Measurements from ENCODE around the gene RNF13.

RNF13 gene

GRCh38 chr3:149877668-149878067 is 64.7 kb downstream of the RNF13 start:
- Histone ChIP-seq H3K4me3 (ENCODE audit: low read length) (no peak overlapping the region), H3K9ac (ENCODE audit: low read length) (no peak overlapping the region), H3K9me2 (replicated peaks; ENCODE audit: insufficient read depth, low read length) (no peaks in the 10 kb centered on the region), H3K9me3 (replicated peaks; ENCODE audit: insufficient read depth, low read length) (no peaks in the 10 kb centered on the region), H3K36me3 (replicated peaks; ENCODE audit: insufficient read depth, low read length) (no peaks in the 10 kb centered on the region), H3K4me2 (ENCODE audit: low read depth, low read length) (no peak overlapping the region), H3K27me3 (replicated peaks; ENCODE audit: insufficient read depth, low read length) (no peaks in the 10 kb centered on the region), H2AFZ (ENCODE audit: low read length) (no peak overlapping the region), H3K79me2 (ENCODE audit: low read length) (no peaks in the 10 kb centered on the region), H4K20me1 (ENCODE audit: insufficient read depth, low read length) (no peaks in the 10 kb centered on the region), H3K27ac (ENCODE audit: low read length) (no peak overlapping the region), H3F3A (ENCODE audit: insufficient read depth, low read length) (no peaks in the 10 kb centered on the region), H3K4me1 (ENCODE audit: low read length) (no peaks in the 10 kb centered on the region)
- DNase-seq: no peak
- no peak for TF ChIP-seq EZH2phosphoT487 (IDR thresholded peaks at IDR 0.05; ENCODE audit: low read length)
- TF ChIP-seq EZH2 (optimal IDR thresholded peaks at IDR 0.05; ENCODE audit: low read depth, low read length): no peak
- no peak for TF ChIP-seq CTCF (IDR thresholded peaks at IDR 0.05; ENCODE audit: low read length)

- Histone ChIP-seq H3K9ac (ENCODE audit: low read length) (no peak overlapping the region), H3K27me3 (replicated peaks; ENCODE audit: insufficient read depth, low read length) (no peaks in the 10 kb centered on the region), H3K36me3 (replicated peaks; ENCODE audit: insufficient read depth, low read length) (no peaks in the 10 kb centered on the region), H3K9me2 (replicated peaks; ENCODE audit: insufficient read depth, low read length) (no peaks in the 10 kb centered on the region), H3K79me2 (ENCODE audit: low read length) (no peaks in the 10 kb centered on the region), H3F3A (ENCODE audit: insufficient read depth, low read length) (no peaks in the 10 kb centered on the region), H4K20me1 (ENCODE audit: insufficient read depth, low read length) (no peaks in the 10 kb centered on the region), H3K9me3 (replicated peaks; ENCODE audit: insufficient read depth, low read length) (no peaks in the 10 kb centered on the region), H2AFZ (ENCODE audit: low read length) (no peak overlapping the region), H3K4me1 (ENCODE audit: low read length) (no peaks in the 10 kb centered on the region), H3K27ac (ENCODE audit: low read length) (no peak overlapping the region), H3K4me3 (ENCODE audit: low read length) (no peak overlapping the region), H3K4me2 (ENCODE audit: low read depth, low read length) (no peak overlapping the region; the same call in 1 of the 2 replicates)
- peak; percentile 46 for TF ChIP-seq CTCF (IDR thresholded peaks at IDR 0.05; ENCODE audit: low read length)
- no peak for TF ChIP-seq EZH2phosphoT487 (IDR thresholded peaks at IDR 0.05; ENCODE audit: low read length)
- peak; percentile 27 for DNase-seq
Observed at GRCh38 chr3:149879872-149880271, 66.9 kb downstream of the RNF13 start.

GRCh38 chr3:149881879-149882278 is 68.9 kb downstream of the RNF13 start:
- Histone ChIP-seq H3K9me2 (replicated peaks; ENCODE audit: insufficient read depth, low read length) (no peaks in the 10 kb centered on the region), H3K4me1 (ENCODE audit: low read length) (no peaks in the 10 kb centered on the region), H3K79me2 (ENCODE audit: low read length) (no peaks in the 10 kb centered on the region), H4K20me1 (ENCODE audit: insufficient read depth, low read length) (no peaks in the 10 kb centered on the region), H3K9me3 (replicated peaks; ENCODE audit: insufficient read depth, low read length) (no peaks in the 10 kb centered on the region), H3K4me3 (ENCODE audit: low read length) (no peak overlapping the region), H3K27ac (ENCODE audit: low read length) (no peak overlapping the region), H3K4me2 (ENCODE audit: low read depth, low read length) (no peak overlapping the region), H2AFZ (ENCODE audit: low read length) (no peak overlapping the region), H3K27me3 (replicated peaks; ENCODE audit: insufficient read depth, low read length) (no peaks in the 10 kb centered on the region), H3F3A (ENCODE audit: insufficient read depth, low read length) (no peaks in the 10 kb centered on the region), H3K9ac (ENCODE audit: low read length) (no peak overlapping the region), H3K36me3 (replicated peaks; ENCODE audit: insufficient read depth, low read length) (no peaks in the 10 kb centered on the region)
- TF ChIP-seq EZH2 (optimal IDR thresholded peaks at IDR 0.05; ENCODE audit: low read depth, low read length) (no peak), CTCF (IDR thresholded peaks at IDR 0.05; ENCODE audit: low read length) (no peak), EZH2phosphoT487 (IDR thresholded peaks at IDR 0.05; ENCODE audit: low read length) (no peak)
- no peak for DNase-seq

Data from MM.1S (cell line).